ENCODE measurements around the gene TEAD4. TPM values are rescaled to one million over a fixed set of nuclear protein-coding genes. Genes with fewer than 3 reads are reported as not detected.

TEAD4 gene
- polyA plus RNA-seq, 1 donor = 5.5 TPM

- H3K27me3 ChIP-seq (ENCODE audit: control insufficient read depth, insufficient read depth, low read length) = no peaks in the 10 kb centered on the region
- peaks cover 3% of the 10 kb centered on the region for H3K4me1 ChIP-seq (ENCODE audit: control insufficient read depth, insufficient read depth, low read length)
- H3K4me3 ChIP-seq (ENCODE audit: low read length) = no peak overlapping the region
- no peak for DNase-seq
- H3K36me3 ChIP-seq (ENCODE audit: control insufficient read depth, insufficient read depth, low read length) = peaks cover 2% of the 10 kb centered on the region
- no peak overlapping the region for H3K27ac ChIP-seq (ENCODE audit: low read length)
- WGBS (ENCODE audit: insufficient coverage, low lambda C conversion rate) = no CpG with 5 or more reads among the region's 12 CpGs
- no peaks in the 10 kb centered on the region for H3K9me3 ChIP-seq (ENCODE audit: control insufficient read depth, low read depth, low read length)
Observed at GRCh38 chr12:3036901-3037600, 77.9 kb downstream of the TEAD4 start.

DNA sequence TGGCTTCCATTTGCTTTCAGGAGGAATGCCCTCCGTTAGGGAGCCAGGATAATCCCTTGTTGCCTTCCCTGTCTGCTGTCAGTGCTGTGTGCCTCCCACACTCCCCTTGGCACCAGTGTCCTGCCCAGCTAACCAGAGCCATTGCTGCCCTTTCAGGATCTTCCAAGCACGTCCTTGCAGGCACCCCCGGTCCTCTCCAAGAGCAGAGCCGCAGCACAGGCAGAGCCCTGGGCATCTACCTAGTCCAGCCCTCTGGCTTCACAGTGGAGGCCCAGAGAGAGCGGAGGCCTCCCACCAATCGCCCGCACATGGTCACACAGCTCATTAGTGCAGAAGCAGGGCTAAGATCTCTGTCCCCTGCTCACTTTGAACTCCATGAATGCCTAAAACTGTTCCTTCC is 79.0 kb downstream of the TEAD4 start:
- no peak for DNase-seq
- Histone ChIP-seq H3K36me3 (ENCODE audit: control insufficient read depth, insufficient read depth, low read length) (peaks cover 2% of the 10 kb centered on the region), H3K4me3 (ENCODE audit: low read length) (no peak overlapping the region), H3K4me1 (ENCODE audit: control insufficient read depth, insufficient read depth, low read length) (peaks cover 3% of the 10 kb centered on the region), H3K9me3 (ENCODE audit: control insufficient read depth, low read depth, low read length) (no peaks in the 10 kb centered on the region), H3K27ac (ENCODE audit: low read length) (no peak overlapping the region), H3K27me3 (ENCODE audit: control insufficient read depth, insufficient read depth, low read length) (no peaks in the 10 kb centered on the region)
- no CpG with 5 or more reads among the region's 7 CpGs for WGBS (ENCODE audit: insufficient coverage, low lambda C conversion rate)

DNA sequence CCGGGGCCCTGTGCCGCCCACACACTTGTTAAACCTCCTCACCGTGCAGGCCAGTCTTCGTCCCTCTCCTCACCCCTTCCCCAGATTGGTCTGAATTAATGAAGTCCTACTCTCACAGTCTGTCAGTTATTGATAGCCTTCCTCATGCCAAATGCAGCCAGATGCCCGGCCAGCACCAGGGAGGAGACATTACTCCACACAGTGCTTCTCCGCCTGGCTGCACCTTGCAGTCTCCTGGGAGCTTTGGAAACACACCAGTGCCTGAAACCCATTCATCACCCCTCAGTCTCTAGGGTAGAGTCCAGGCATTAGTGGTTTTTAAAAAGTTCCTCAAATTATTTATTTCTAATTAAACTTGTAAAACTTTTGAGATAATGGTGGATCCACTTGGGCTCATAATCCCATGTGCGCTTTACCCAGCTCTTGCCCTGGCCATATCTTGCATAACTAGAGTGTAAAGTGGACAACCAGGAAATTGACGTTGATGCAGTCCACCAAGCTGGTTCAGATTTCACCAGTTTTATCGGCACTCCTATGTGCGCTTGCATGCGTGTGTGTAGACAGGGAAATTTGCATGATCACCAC is 79.8 kb downstream of the TEAD4 start:
- H3K36me3 ChIP-seq (ENCODE audit: control insufficient read depth, insufficient read depth, low read length) = peaks cover 2% of the 10 kb centered on the region
- H3K4me1 ChIP-seq (ENCODE audit: control insufficient read depth, insufficient read depth, low read length) = peaks cover under 1% of the 10 kb centered on the region
- no CpG with 5 or more reads among the region's 11 CpGs for WGBS (ENCODE audit: insufficient coverage, low lambda C conversion rate)
- H3K27me3 ChIP-seq (ENCODE audit: control insufficient read depth, insufficient read depth, low read length) = no peaks in the 10 kb centered on the region
- no peak overlapping the region for H3K4me3 ChIP-seq (ENCODE audit: low read length)
- H3K27ac ChIP-seq (ENCODE audit: low read length) = no peak overlapping the region
- no peaks in the 10 kb centered on the region for H3K9me3 ChIP-seq (ENCODE audit: control insufficient read depth, low read depth, low read length)
- no peak for DNase-seq

GRCh38 chr12:3040026-3040656 is 80.9 kb downstream of the TEAD4 start:
- DNase-seq = no peak
- Histone ChIP-seq H3K4me3 (ENCODE audit: low read length) (no peak overlapping the region), H3K4me1 (ENCODE audit: control insufficient read depth, insufficient read depth, low read length) (no peaks in the 10 kb centered on the region), H3K9me3 (ENCODE audit: control insufficient read depth, low read depth, low read length) (no peaks in the 10 kb centered on the region), H3K27ac (ENCODE audit: low read length) (no peak overlapping the region), H3K27me3 (ENCODE audit: control insufficient read depth, insufficient read depth, low read length) (no peaks in the 10 kb centered on the region), H3K36me3 (ENCODE audit: control insufficient read depth, insufficient read depth, low read length) (peaks cover 2% of the 10 kb centered on the region)
- no CpG with 5 or more reads among the region's 15 CpGs for WGBS (ENCODE audit: insufficient coverage, low lambda C conversion rate)

DNA sequence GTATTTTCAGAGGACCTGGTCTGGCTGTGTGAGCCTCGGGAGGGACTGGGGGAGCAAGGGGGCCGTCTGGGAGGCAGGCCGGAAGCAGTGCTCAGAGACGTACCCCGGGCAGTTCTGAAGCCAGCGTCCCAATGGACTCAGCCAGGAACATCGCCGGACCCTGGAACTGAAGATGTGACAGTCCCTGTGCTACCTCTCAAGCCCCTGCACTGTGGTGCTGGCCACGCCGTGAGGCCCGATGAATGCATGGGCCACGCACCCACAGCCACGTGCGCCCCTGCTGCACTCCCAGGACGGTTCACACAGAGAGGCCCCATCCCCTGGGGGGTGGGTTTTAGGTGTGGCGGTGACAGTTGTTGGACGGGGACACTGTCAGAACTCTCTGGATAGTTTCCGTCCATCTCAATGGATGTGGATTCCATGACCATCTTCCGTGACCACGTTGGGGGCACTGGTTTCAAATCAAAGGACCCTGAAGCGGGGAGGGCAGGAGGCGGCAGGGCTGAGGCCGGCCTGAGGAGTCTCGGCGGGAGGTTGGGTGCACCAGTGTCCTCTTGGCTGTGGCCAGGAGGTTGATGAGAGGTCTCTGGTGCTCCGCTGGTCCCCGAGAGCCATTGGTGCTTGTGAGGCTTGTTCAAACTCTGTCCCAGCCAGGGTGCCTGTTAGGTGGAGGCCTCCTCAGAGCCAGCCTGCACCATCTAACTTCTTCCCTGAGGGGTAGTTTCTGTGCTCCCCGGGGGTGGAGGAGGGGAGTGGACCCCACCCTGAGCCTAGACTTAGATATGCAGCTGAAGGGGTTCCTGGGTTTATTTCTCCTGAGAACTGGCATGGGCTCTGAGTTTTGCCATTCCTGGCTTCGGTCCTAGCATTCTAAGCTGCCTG is 81.7 kb downstream of the TEAD4 start:
- no peak overlapping the region for H3K27ac ChIP-seq (ENCODE audit: low read length)
- no peaks in the 10 kb centered on the region for H3K4me1 ChIP-seq (ENCODE audit: control insufficient read depth, insufficient read depth, low read length)
- H3K9me3 ChIP-seq (ENCODE audit: control insufficient read depth, low read depth, low read length) = no peaks in the 10 kb centered on the region
- peaks cover 2% of the 10 kb centered on the region for H3K36me3 ChIP-seq (ENCODE audit: control insufficient read depth, insufficient read depth, low read length)
- no CpG with 5 or more reads among the region's 29 CpGs for WGBS (ENCODE audit: insufficient coverage, low lambda C conversion rate)
- no peak overlapping the region for H3K4me3 ChIP-seq (ENCODE audit: low read length)
- no peaks in the 10 kb centered on the region for H3K27me3 ChIP-seq (ENCODE audit: control insufficient read depth, insufficient read depth, low read length)
- no peak for DNase-seq

GRCh38 chr12:3041558-3042164 is 82.5 kb downstream of the TEAD4 start:
- peak; percentile 48 to 52 for DNase-seq
- WGBS (ENCODE audit: insufficient coverage, low lambda C conversion rate) = no CpG with 5 or more reads among the region's 11 CpGs
- no peaks in the 10 kb centered on the region for H3K4me1 ChIP-seq (ENCODE audit: control insufficient read depth, insufficient read depth, low read length)
- no peak overlapping the region for H3K27ac ChIP-seq (ENCODE audit: low read length)
- H3K9me3 ChIP-seq (ENCODE audit: control insufficient read depth, low read depth, low read length) = no peaks in the 10 kb centered on the region
- H3K4me3 ChIP-seq (ENCODE audit: low read length) = no peak overlapping the region
- peaks cover 2% of the 10 kb centered on the region for H3K36me3 ChIP-seq (ENCODE audit: control insufficient read depth, insufficient read depth, low read length)
- H3K27me3 ChIP-seq (ENCODE audit: control insufficient read depth, insufficient read depth, low read length) = no peaks in the 10 kb centered on the region

- H3K4me1 ChIP-seq (ENCODE audit: control insufficient read depth, insufficient read depth, low read length) = no peaks in the 10 kb centered on the region
- no peaks in the 10 kb centered on the region for H3K9me3 ChIP-seq (ENCODE audit: control insufficient read depth, low read depth, low read length)
- H3K27ac ChIP-seq (ENCODE audit: low read length) = no peak overlapping the region
- no peak overlapping the region for H3K4me3 ChIP-seq (ENCODE audit: low read length)
- peaks cover under 1% of the 10 kb centered on the region for H3K27me3 ChIP-seq (ENCODE audit: control insufficient read depth, insufficient read depth, low read length)
- peaks cover 2% of the 10 kb centered on the region for H3K36me3 ChIP-seq (ENCODE audit: control insufficient read depth, insufficient read depth, low read length)
- WGBS (ENCODE audit: insufficient coverage, low lambda C conversion rate) = no CpG with 5 or more reads among the region's 8 CpGs
- no peak for DNase-seq
Observed at GRCh38 chr12:3042394-3042793, 83.2 kb downstream of the TEAD4 start.

DNA sequence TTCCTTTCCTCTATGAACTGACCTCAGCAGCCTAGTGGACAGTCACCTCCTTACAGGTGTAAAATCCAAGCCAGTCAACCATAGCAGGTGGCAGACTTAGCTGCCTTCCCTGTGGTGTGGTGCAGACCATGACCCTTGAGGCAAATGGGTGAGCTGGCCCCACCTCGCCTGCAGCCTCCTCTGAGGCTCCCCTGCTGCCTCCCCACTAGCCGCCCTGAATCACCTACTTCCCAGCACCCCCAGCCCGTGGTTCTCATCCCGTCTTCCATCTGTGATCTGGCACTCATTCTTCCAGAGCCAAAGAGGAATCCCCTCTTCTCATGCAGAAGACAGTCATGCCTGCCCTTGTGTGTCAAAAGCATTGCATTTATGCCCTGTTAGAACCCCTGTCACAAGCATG is 83.6 kb downstream of the TEAD4 start:
- H3K4me3 ChIP-seq (ENCODE audit: low read length) = no peak overlapping the region
- H3K27me3 ChIP-seq (ENCODE audit: control insufficient read depth, insufficient read depth, low read length) = peaks cover 4% of the 10 kb centered on the region
- no peaks in the 10 kb centered on the region for H3K4me1 ChIP-seq (ENCODE audit: control insufficient read depth, insufficient read depth, low read length)
- DNase-seq = no peak
- peaks cover 2% of the 10 kb centered on the region for H3K36me3 ChIP-seq (ENCODE audit: control insufficient read depth, insufficient read depth, low read length)
- no peaks in the 10 kb centered on the region for H3K9me3 ChIP-seq (ENCODE audit: control insufficient read depth, low read depth, low read length)
- no peak overlapping the region for H3K27ac ChIP-seq (ENCODE audit: low read length)
- no CpG with 5 or more reads among the region's 4 CpGs for WGBS (ENCODE audit: insufficient coverage, low lambda C conversion rate)

GRCh38 chr12:3043406-3043805 is 84.2 kb downstream of the TEAD4 start:
- Histone ChIP-seq H3K4me3 (ENCODE audit: low read length) (no peak overlapping the region), H3K36me3 (ENCODE audit: control insufficient read depth, insufficient read depth, low read length) (no peaks in the 10 kb centered on the region), H3K9me3 (ENCODE audit: control insufficient read depth, low read depth, low read length) (no peaks in the 10 kb centered on the region), H3K27ac (ENCODE audit: low read length) (no peak overlapping the region), H3K27me3 (ENCODE audit: control insufficient read depth, insufficient read depth, low read length) (peaks cover 6% of the 10 kb centered on the region), H3K4me1 (ENCODE audit: control insufficient read depth, insufficient read depth, low read length) (no peaks in the 10 kb centered on the region)
- no peak for DNase-seq
- 91% methylated on average over 4 of the region's 7 CpGs for WGBS (ENCODE audit: insufficient coverage, low lambda C conversion rate)

DNA sequence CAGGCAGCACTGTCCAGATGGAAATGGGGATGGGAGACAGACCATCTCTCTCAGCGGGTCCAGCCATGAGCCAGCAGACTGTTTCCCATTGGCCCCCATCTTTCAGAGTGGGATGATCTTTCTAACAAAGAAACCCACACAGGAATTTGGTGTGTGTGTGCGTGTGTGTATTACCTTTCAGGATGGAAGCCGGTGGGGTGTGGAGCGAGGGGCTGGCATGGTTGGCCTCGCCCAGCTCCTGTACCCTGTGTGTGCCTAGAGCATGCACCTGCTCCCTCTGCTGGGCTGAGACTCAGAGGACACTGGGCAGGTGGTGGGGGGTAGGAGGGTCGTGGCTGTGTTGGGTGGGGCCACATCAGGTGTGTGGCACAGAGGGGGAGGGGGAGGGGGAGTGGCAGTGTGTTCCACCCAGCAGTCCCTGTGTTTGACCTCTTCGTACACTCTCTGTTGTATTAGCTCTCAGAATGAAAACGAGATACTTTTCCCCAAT is 85.0 kb downstream of the TEAD4 start:
- Histone ChIP-seq H3K27me3 (ENCODE audit: control insufficient read depth, insufficient read depth, low read length) (peaks cover 8% of the 10 kb centered on the region), H3K4me1 (ENCODE audit: control insufficient read depth, insufficient read depth, low read length) (no peaks in the 10 kb centered on the region), H3K36me3 (ENCODE audit: control insufficient read depth, insufficient read depth, low read length) (no peaks in the 10 kb centered on the region), H3K27ac (ENCODE audit: low read length) (no peak overlapping the region), H3K9me3 (ENCODE audit: control insufficient read depth, low read depth, low read length) (no peaks in the 10 kb centered on the region), H3K4me3 (ENCODE audit: low read length) (no peak overlapping the region)
- no peak for DNase-seq
- no CpG with 5 or more reads among the region's 8 CpGs for WGBS (ENCODE audit: insufficient coverage, low lambda C conversion rate)
